ENCODE data around the gene GRPEL2. TPM values are rescaled to one million over a fixed set of nuclear protein-coding genes. Genes with fewer than 3 reads are reported as not detected.

Gene GRPEL2
- total and polyA plus RNA-seq, 2 donors (not counting 3 experiments of a cell fraction or from before 2014, with no cell fraction given), result 7.6 to 32.5 TPM

DNA sequence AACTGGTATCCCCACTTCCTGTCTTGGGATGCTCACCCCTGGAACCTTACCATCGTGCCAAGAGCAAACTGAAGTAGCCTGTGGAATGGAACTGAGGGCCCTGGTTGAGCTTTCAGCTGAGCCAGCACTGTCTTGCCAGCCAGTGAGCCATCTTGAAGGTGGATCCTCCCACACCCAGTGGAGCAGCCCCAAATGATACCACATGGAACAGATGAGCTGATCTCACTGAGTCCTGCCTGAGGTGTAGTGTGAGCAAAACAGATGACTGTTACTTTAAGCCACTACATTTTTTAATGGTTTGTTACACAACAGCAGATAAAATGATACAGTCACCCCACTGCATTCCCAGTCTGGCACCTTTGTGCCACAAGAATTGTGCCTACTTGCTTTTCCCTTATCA lies 10.4 kb downstream of the GRPEL2 start:
- Histone ChIP-seq H2AFZ (ENCODE audit: low read depth, low read length) (no peak overlapping the region), H3K4me3 (replicated peaks in 1 of 3; ENCODE audit: insufficient read depth in 1 of 3, low read depth in 1 of 3, low read length in 3 of 3) (no peak overlapping the region), H3K27me3 (ENCODE audit: control insufficient read depth in 2 of 2, insufficient read depth in 2 of 2, low read length in 2 of 2) (no peaks in the 10 kb centered on the region), H3K9me3 (replicated peaks; ENCODE audit: control insufficient read depth, insufficient read depth, low read length) (no peaks in the 10 kb centered on the region), H3K36me3 (ENCODE audit: control insufficient read depth in 2 of 2, extremely low read depth in 1 of 2, insufficient read depth in 2 of 2, low read length in 2 of 2) (peaks cover 7 to 30% of the 10 kb centered on the region in 2 experiments), H4K20me1 (replicated peaks; ENCODE audit: control insufficient read depth, extremely low read depth, insufficient read depth, low read length) (no peaks in the 10 kb centered on the region), H3K4me2 (ENCODE audit: insufficient read depth, low read length) (no peak overlapping the region), H3K79me2 (ENCODE audit: control insufficient read depth, insufficient read depth, low read length) (peaks cover 19% of the 10 kb centered on the region), H3K4me1 (ENCODE audit: control insufficient read depth, extremely low read depth, insufficient read depth, low read length) (peaks cover 7% of the 10 kb centered on the region), H3K9ac (replicated peaks; ENCODE audit: extremely low read depth, insufficient read depth, low read length) (no peak overlapping the region), H3K9me1 (replicated peaks; ENCODE audit: control insufficient read depth, extremely low read depth, insufficient read depth, low read length) (no peaks in the 10 kb centered on the region), H3K27ac (ENCODE audit: insufficient read depth, low read depth, low read length) (no peak overlapping the region)
- no peak for TF ChIP-seq GATA2 (IDR thresholded peaks at IDR 0.05; ENCODE audit: insufficient read depth, insufficient read length, low read depth, low read length)
- no peak for TF ChIP-seq MAX (IDR thresholded peaks at IDR 0.05; ENCODE audit: insufficient read depth, insufficient read length)
- TF ChIP-seq MYC (IDR thresholded peaks at IDR 0.05; ENCODE audit: low read depth, low read length), result no peak
- TF ChIP-seq POLR2A (IDR thresholded peaks at IDR 0.05; ENCODE audit: low read depth, low read length), result no peak
- TF ChIP-seq POLR2AphosphoS5 (IDR thresholded peaks at IDR 0.05; ENCODE audit: insufficient read depth, low read depth, low read length), result no peak
- TF ChIP-seq JUN (IDR thresholded peaks at IDR 0.05; ENCODE audit: borderline replicate concordance, insufficient read depth, insufficient read length, low read depth), result no peak
- TF ChIP-seq CTCF (IDR thresholded peaks at IDR 0.05; ENCODE audit: extremely low read depth in 1 of 2, insufficient read depth in 1 of 2, low read depth in 1 of 2, low read length in 2 of 2), result no peak
- TF ChIP-seq EZH2 (IDR thresholded peaks at IDR 0.05; ENCODE audit: borderline replicate concordance, low read depth, low read length, severe bottlenecking), result no peak
- no peak for TF ChIP-seq FOS (IDR thresholded peaks at IDR 0.05; ENCODE audit: borderline replicate concordance, insufficient read depth, low read length)
- FAIRE-seq (no peak), DNase-seq (ENCODE audit: low read depth, low spot score) (no peak)
- dilution Hi-C loops (cut with MboI; ENCODE audit: extremely low pct_ligation_motif_present, low sequenced_read_pairs), result no loop called here
- intact Hi-C loops (cut with micrococcal nuclease), result loop anchor here (5.0 kb wide), 1 partner anchor 33 kb away; no protein-coding TSS in a partner anchor
- CTCF ChIA-PET, result interaction anchor here (0.9 to 5.9 kb wide), 7 partner anchors 9 to 90 kb away, joined by 3 to 67 read pairs (median 4); partner anchors contain the start of gene GRPEL2
- POLR2A ChIA-PET, result no interaction called here
- BruUV-seq (replicated peaks), result no TSS peak
